ENCODE results near the gene KAZN.

Gene KAZN

GRCh38 chr1:14806772-14807171 is 208.3 kb downstream of the KAZN start:
- Histone ChIP-seq H4K20me1 (ENCODE audit: insufficient read depth, low read length) (no peaks in the 10 kb centered on the region), H3F3A (ENCODE audit: insufficient read depth, low read length) (no peaks in the 10 kb centered on the region), H2AFZ (ENCODE audit: low read length) (no peak overlapping the region), H3K36me3 (ENCODE audit: insufficient read depth, low read length) (no peaks in the 10 kb centered on the region; the same call in 1 of the 2 replicates), H3K9ac (ENCODE audit: low read length) (no peak overlapping the region), H3K4me2 (ENCODE audit: low read length) (no peak overlapping the region), H3K27me3 (ENCODE audit: insufficient read depth, low read length) (no peaks in the 10 kb centered on the region; the same call in 1 of the 2 replicates), H3K4me1 (ENCODE audit: insufficient read depth, low read length, severe bottlenecking) (no peaks in the 10 kb centered on the region), H3K27ac (ENCODE audit: low read depth, low read length, poor library complexity, severe bottlenecking) (no peak overlapping the region), H3K4me3 (ENCODE audit: low read depth, low read length, poor library complexity, severe bottlenecking) (no peak overlapping the region), H3K9me2 (ENCODE audit: low read depth, low read length) (no peaks in the 10 kb centered on the region), H3K79me2 (ENCODE audit: insufficient read depth, low read length) (no peaks in the 10 kb centered on the region), H3K9me3 (ENCODE audit: low read length) (no peaks in the 10 kb centered on the region)
- TF ChIP-seq CTCF (IDR thresholded peaks at IDR 0.05; ENCODE audit: low read length) = no peak

GRCh38 chr1:14808768-14809167 is 210.3 kb downstream of the KAZN start:
- Histone ChIP-seq H3K9me2 (ENCODE audit: low read depth, low read length) (no peaks in the 10 kb centered on the region), H3K9ac (ENCODE audit: low read length) (no peak overlapping the region), H3K4me2 (ENCODE audit: low read length) (no peak overlapping the region), H3K9me3 (ENCODE audit: low read length) (no peaks in the 10 kb centered on the region), H3K79me2 (ENCODE audit: insufficient read depth, low read length) (no peaks in the 10 kb centered on the region), H3K36me3 (ENCODE audit: insufficient read depth, low read length) (no peaks in the 10 kb centered on the region; the same call in 1 of the 2 replicates), H3K4me3 (ENCODE audit: low read depth, low read length, poor library complexity, severe bottlenecking) (no peak overlapping the region), H3F3A (ENCODE audit: insufficient read depth, low read length) (no peaks in the 10 kb centered on the region), H3K27ac (ENCODE audit: low read depth, low read length, poor library complexity, severe bottlenecking) (no peak overlapping the region), H4K20me1 (ENCODE audit: insufficient read depth, low read length) (no peaks in the 10 kb centered on the region), H2AFZ (ENCODE audit: low read length) (no peak overlapping the region), H3K4me1 (ENCODE audit: insufficient read depth, low read length, severe bottlenecking) (no peaks in the 10 kb centered on the region), H3K27me3 (ENCODE audit: insufficient read depth, low read length) (peaks cover 3% of the 10 kb centered on the region; the same call in 1 of the 2 replicates)
- no peak for TF ChIP-seq CTCF (IDR thresholded peaks at IDR 0.05; ENCODE audit: low read length)
- TF ChIP-seq EZH2 (IDR thresholded peaks at IDR 0.05; ENCODE audit: borderline replicate concordance, low read length) = no peak

- TF ChIP-seq EZH2 (IDR thresholded peaks at IDR 0.05; ENCODE audit: borderline replicate concordance, low read length) (no peak), CTCF (IDR thresholded peaks at IDR 0.05; ENCODE audit: low read length) (no peak)
- Histone ChIP-seq H3F3A (ENCODE audit: insufficient read depth, low read length) (no peaks in the 10 kb centered on the region), H3K27me3 (ENCODE audit: insufficient read depth, low read length) (peaks cover 3% of the 10 kb centered on the region; the same call in 1 of the 2 replicates), H4K20me1 (ENCODE audit: insufficient read depth, low read length) (no peaks in the 10 kb centered on the region), H3K36me3 (ENCODE audit: insufficient read depth, low read length) (no peaks in the 10 kb centered on the region; the same call in 1 of the 2 replicates), H3K79me2 (ENCODE audit: insufficient read depth, low read length) (no peaks in the 10 kb centered on the region), H3K4me2 (ENCODE audit: low read length) (no peak overlapping the region), H3K4me1 (ENCODE audit: insufficient read depth, low read length, severe bottlenecking) (no peaks in the 10 kb centered on the region), H3K9me2 (ENCODE audit: low read depth, low read length) (no peaks in the 10 kb centered on the region), H3K27ac (ENCODE audit: low read depth, low read length, poor library complexity, severe bottlenecking) (no peak overlapping the region), H3K4me3 (ENCODE audit: low read depth, low read length, poor library complexity, severe bottlenecking) (no peak overlapping the region), H2AFZ (ENCODE audit: low read length) (no peak overlapping the region), H3K9me3 (ENCODE audit: low read length) (no peaks in the 10 kb centered on the region), H3K9ac (ENCODE audit: low read length) (no peak overlapping the region)
These were observed 210.9 kb downstream of the KAZN start for GRCh38 chr1:14809191-14809981.
